RWPE2 (cell line): ENCODE results near the gene ZSCAN25.
"Not testable (repeated sequence)": the region's sequence is repeated elsewhere in the genome, so short reads cannot be mapped to it uniquely, and the experiment has no call there.

Source experiments
- ATAC-seq: fragments of 200-7000 bp; cut with Tn5 transposase; 3 replicates; pipeline ENCODE4 v1.9.1; 2021; ENCODE audit warnings: low read depth
- DNase-seq: peaks from one replicate; pipeline ENCODE4 v3.0.0-alpha.2; 2020; ENCODE audit warnings: low spot score
- H3K27ac ChIP-seq: fragments of 450-650 bp; 2 replicates; pipeline ENCODE4 v1.5.1; 2017; ENCODE audit warnings: mild to moderate bottlenecking; ENCODE audit not compliant: poor library complexity, severe bottlenecking
- H3K27me3 ChIP-seq: fragments of 250-450 bp; sonication (Bioruptor Pico); 2 replicates; pipeline ENCODE4 v1.5.1; 2021; ENCODE audit warnings: mild to moderate bottlenecking, moderate library complexity; ENCODE audit not compliant: insufficient read depth, poor library complexity, severe bottlenecking
- H3K36me3 ChIP-seq: fragments of 250-450 bp; sonication (Bioruptor Pico); 2 replicates; pipeline ENCODE4 v1.5.1; 2020; ENCODE audit warnings: low read depth, mild to moderate bottlenecking, moderate library complexity
- H3K4me1 ChIP-seq: fragments of 250-450 bp; sonication (Bioruptor Pico); 2 replicates; pipeline ENCODE4 v1.5.1; 2021; ENCODE audit warnings: mild to moderate bottlenecking, moderate library complexity; ENCODE audit not compliant: insufficient read depth, poor library complexity, severe bottlenecking
- H3K4me3 ChIP-seq: fragments of 250-450 bp; sonication (Bioruptor Pico); 2 replicates; pipeline ENCODE4 v1.5.1; 2021; ENCODE audit warnings: mild to moderate bottlenecking, moderate library complexity; ENCODE audit not compliant: severe bottlenecking
- H3K9me3 ChIP-seq: fragments of 250-450 bp; sonication (Bioruptor Pico); 2 replicates; pipeline ENCODE4 v1.5.1; 2021; ENCODE audit warnings: mild to moderate bottlenecking, moderate library complexity; ENCODE audit not compliant: severe bottlenecking
- TF ChIP-seq, protein P1 (sequence below): fragments of 450-650 bp; IDR thresholded peaks from one replicate; pipeline ENCODE4 v1.5.1; 2017; ENCODE audit warnings: mild to moderate bottlenecking, moderate library complexity; ENCODE audit not compliant: poor library complexity, severe bottlenecking

Gene ZSCAN25

DNA sequence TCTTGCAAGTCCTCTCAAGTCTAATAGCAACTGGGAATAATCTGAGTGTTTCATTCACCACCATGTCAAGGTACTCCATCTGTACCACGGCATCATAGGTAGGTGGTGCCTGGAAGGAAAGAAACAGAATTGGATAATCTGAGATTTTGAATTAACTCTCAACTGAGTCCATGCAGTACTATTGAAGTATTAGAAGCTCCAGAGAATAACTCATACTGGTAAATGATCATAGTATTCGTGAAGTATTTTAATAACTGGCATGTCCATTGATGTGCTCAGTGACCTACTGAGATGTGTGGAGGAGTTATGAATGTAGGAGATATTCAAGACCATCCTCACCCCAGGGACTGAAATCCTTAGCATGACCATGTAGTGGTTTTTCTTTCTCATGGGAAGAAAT lies 35.9 kb downstream of the ZSCAN25 start:
- Histone ChIP-seq H3K4me3 (no peak overlapping the region), H3K27me3 (no peaks in the 10 kb centered on the region), H3K4me1 (no peaks in the 10 kb centered on the region), H3K36me3 (no peaks in the 10 kb centered on the region), H3K27ac (no peak overlapping the region), H3K9me3 (no peaks in the 10 kb centered on the region)
- TF ChIP-seq, protein P1, sequence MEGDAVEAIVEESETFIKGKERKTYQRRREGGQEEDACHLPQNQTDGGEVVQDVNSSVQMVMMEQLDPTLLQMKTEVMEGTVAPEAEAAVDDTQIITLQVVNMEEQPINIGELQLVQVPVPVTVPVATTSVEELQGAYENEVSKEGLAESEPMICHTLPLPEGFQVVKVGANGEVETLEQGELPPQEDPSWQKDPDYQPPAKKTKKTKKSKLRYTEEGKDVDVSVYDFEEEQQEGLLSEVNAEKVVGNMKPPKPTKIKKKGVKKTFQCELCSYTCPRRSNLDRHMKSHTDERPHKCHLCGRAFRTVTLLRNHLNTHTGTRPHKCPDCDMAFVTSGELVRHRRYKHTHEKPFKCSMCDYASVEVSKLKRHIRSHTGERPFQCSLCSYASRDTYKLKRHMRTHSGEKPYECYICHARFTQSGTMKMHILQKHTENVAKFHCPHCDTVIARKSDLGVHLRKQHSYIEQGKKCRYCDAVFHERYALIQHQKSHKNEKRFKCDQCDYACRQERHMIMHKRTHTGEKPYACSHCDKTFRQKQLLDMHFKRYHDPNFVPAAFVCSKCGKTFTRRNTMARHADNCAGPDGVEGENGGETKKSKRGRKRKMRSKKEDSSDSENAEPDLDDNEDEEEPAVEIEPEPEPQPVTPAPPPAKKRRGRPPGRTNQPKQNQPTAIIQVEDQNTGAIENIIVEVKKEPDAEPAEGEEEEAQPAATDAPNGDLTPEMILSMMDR = no peak
- no peak for ATAC-seq
- no peak for DNase-seq

DNA sequence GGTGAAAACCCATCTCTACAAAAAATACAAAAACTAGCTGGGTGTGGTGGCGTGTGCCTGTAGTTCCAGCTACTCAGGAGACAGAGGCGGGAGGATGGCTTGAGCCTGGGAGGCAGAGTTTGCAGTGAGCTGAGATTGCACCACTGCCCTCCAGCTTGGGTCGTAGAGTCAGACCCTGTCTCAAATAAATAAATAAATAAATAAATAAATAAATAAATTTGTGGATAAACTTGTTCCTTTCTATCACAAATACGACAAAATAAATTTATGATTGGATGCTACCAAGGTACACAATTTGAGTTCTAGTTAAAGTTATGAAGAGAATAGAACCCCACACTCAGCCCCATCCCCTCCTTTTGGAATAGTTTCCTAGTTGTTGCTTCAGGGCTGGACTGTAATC lies 36.5 kb downstream of the ZSCAN25 start:
- H3K27me3 ChIP-seq, H3K4me3 ChIP-seq, ATAC-seq, H3K27ac ChIP-seq, H3K36me3 ChIP-seq, H3K4me1 ChIP-seq, DNase-seq, H3K9me3 ChIP-seq: not testable (repeated sequence)

DNA sequence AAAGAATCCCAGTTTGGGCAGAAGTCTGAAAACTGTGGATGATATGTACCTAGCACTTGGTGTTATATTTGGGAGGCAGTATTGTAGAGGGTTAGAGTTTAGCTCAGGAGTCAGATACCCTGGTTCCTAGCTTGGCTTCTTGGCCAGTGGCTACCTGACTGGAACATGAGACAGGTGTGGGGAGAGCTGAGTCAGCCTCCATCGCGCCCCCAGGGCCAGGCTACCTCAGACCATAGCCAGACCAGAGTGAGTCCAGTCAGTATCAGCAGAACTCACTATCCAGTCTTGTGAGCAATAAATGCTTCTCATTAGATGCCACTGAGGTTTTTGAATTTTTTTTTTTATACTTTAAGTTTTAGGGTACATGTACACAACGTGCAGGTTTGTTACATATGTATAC lies 37.0 kb downstream of the ZSCAN25 start:
- Histone ChIP-seq H3K27ac (no peak overlapping the region), H3K27me3 (no peaks in the 10 kb centered on the region), H3K4me1 (no peaks in the 10 kb centered on the region), H3K4me3 (no peak overlapping the region), H3K36me3 (no peaks in the 10 kb centered on the region), H3K9me3 (no peaks in the 10 kb centered on the region)
- ATAC-seq (0 out of 3 replicates have a peak, but pooled peaks have one; percentile 29), DNase-seq (no peak)
- TF ChIP-seq, protein P1 = no peak

DNA sequence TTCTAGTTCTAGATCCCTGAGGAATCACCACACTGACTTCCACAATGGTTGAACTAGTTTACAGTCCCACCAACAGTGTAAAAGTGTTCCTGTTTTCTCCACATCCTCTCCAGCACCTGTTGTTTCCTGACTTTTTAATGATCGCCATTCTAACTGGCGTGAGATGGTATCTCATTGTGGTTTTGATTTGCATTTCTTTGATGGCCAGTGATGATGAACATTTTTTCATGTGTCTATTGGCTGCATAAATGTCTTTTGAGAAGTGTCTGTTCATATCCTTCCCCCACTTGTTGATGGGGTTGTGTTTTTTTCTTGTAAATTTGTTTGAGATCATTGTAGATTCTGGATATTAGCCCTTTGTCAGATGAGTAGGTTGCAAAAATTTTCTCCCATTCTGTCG lies 37.9 kb downstream of the ZSCAN25 start:
- not testable (repeated sequence) for DNase-seq, H3K27me3 ChIP-seq, H3K27ac ChIP-seq, H3K4me1 ChIP-seq, H3K9me3 ChIP-seq, H3K4me3 ChIP-seq, ATAC-seq, H3K36me3 ChIP-seq

DNA sequence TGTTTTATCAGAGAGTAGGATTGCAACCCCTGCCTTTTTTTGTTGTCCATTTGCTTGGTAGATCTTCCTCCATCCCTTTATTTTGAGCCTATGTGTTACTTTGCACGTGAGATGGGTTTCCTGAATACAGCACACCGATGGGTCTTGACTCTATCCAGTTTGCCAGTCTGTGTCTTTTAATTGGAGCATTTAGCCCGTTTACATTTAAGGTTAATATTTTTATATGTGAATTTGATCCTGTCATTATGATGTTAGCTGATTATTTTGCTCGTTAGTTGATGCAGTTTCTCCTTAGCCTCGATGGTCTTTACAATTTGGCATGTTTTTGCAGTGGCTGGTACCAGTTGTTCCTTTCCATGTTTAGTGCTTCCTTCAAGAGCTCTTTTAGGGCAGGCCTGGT lies 41.1 kb downstream of the ZSCAN25 start:
- not testable (repeated sequence) for H3K9me3 ChIP-seq, H3K4me3 ChIP-seq, DNase-seq, H3K27ac ChIP-seq, ATAC-seq, H3K4me1 ChIP-seq, H3K27me3 ChIP-seq, H3K36me3 ChIP-seq

DNA sequence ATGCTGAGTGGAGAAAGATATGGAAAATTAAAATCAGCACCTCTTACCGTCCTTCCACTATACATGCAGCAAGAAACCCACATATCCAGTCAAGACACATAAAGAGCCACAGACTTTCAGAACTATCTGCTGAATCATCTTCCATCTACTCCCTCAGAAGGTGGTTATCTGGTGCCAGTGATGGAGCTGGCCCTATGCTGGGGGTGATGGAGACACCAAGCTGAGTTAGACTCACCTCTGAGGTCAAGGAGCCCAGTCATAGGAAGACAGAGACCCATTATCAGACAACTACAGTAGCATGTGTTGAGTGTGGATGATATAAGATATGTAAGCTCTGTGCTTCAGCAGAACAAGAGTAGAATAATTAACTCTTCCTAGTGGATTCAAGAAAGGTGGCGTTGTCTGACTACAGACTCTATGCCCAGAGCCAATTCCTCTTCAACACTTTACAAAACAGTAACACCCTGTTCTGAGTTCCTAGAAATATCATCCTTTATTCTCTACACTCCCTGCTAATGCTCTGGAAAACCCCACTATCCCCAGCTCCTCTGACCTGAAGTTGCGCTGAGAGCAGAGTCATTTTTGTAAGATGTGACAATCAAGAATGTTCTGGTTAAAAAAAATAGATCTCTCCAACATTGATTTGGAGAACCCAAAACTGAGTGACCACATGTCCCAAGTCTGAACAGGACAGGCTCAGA lies 48.7 kb downstream of the ZSCAN25 start:
- no peak for ATAC-seq
- Histone ChIP-seq H3K36me3 (no peaks in the 10 kb centered on the region), H3K27ac (no peak overlapping the region), H3K27me3 (no peaks in the 10 kb centered on the region), H3K4me1 (no peaks in the 10 kb centered on the region), H3K9me3 (no peaks in the 10 kb centered on the region), H3K4me3 (no peak overlapping the region)
- TF ChIP-seq, protein P1 = no peak
- DNase-seq = no peak
